Measurements from ENCODE around the gene CCDC70. TPM values are rescaled to one million over a fixed set of nuclear protein-coding genes. Genes with fewer than 3 reads are reported as not detected.

CCDC70 gene
- total RNA-seq, 1 donor from 2014 or later, result not detected

- Histone ChIP-seq H3K36me3 (ENCODE audit: control insufficient read depth in 3 of 3, insufficient read depth in 3 of 3, low read length in 3 of 3) (no peaks in the 10 kb centered on the region), H3K9me3 (ENCODE audit: control insufficient read depth in 3 of 3, low read length in 3 of 3) (no peaks in the 10 kb centered on the region), H3K27ac (ENCODE audit: low read depth, low read length) (no peak overlapping the region), H3K9ac (ENCODE audit: low read depth in 1 of 3, low read length in 3 of 3) (no peak overlapping the region), H3K4me3 (ENCODE audit: low read length in 3 of 3) (no peak overlapping the region), H3K27me3 (ENCODE audit: control insufficient read depth in 3 of 3, insufficient read depth in 3 of 3, low read length in 3 of 3) (peaks cover 0 to 3% (median 0%) of the 10 kb centered on the region in 3 donors), H3K4me1 (ENCODE audit: control insufficient read depth in 3 of 3, insufficient read depth in 3 of 3, low read length in 3 of 3) (peaks cover 3 to 10% (median 5%) of the 10 kb centered on the region in 3 donors)
Observed at GRCh38 chr13:51828730-51829567, 32.8 kb upstream of the CCDC70 start.

GRCh38 chr13:51829568-51829899 is 32.2 kb upstream of the CCDC70 start:
- Histone ChIP-seq H3K9me3 (ENCODE audit: control insufficient read depth in 3 of 3, low read length in 3 of 3) (no peaks in the 10 kb centered on the region), H3K4me1 (ENCODE audit: control insufficient read depth in 3 of 3, insufficient read depth in 3 of 3, low read length in 3 of 3) (peaks cover 3 to 10% (median 6%) of the 10 kb centered on the region in 3 donors), H3K27ac (ENCODE audit: low read depth, low read length) (no peak overlapping the region), H3K27me3 (ENCODE audit: control insufficient read depth in 3 of 3, insufficient read depth in 3 of 3, low read length in 3 of 3) (peaks cover 0 to 3% (median 0%) of the 10 kb centered on the region in 3 donors), H3K4me3 (ENCODE audit: low read length in 3 of 3) (no peak overlapping the region), H3K9ac (ENCODE audit: low read depth in 1 of 3, low read length in 3 of 3) (no peak overlapping the region), H3K36me3 (ENCODE audit: control insufficient read depth in 3 of 3, insufficient read depth in 3 of 3, low read length in 3 of 3) (no peaks in the 10 kb centered on the region)

- Histone ChIP-seq H3K36me3 (ENCODE audit: control insufficient read depth in 3 of 3, insufficient read depth in 3 of 3, low read length in 3 of 3) (no peaks in the 10 kb centered on the region), H3K4me1 (ENCODE audit: control insufficient read depth in 3 of 3, insufficient read depth in 3 of 3, low read length in 3 of 3) (peaks cover 1 to 8% (median 8%) of the 10 kb centered on the region in 3 donors), H3K27me3 (ENCODE audit: control insufficient read depth in 3 of 3, insufficient read depth in 3 of 3, low read length in 3 of 3) (peaks cover 0 to 3% (median 0%) of the 10 kb centered on the region in 3 donors), H3K9ac (ENCODE audit: low read depth in 1 of 3, low read length in 3 of 3) (no peak overlapping the region), H3K4me3 (ENCODE audit: low read length in 3 of 3) (no peak overlapping the region), H3K27ac (ENCODE audit: low read depth, low read length) (no peak overlapping the region), H3K9me3 (ENCODE audit: control insufficient read depth in 3 of 3, low read length in 3 of 3) (no peaks in the 10 kb centered on the region)
Observed at GRCh38 chr13:51831519-51831918, 30.2 kb upstream of the CCDC70 start.

GRCh38 chr13:51832471-51833152 is 29.2 kb upstream of the CCDC70 start:
- Histone ChIP-seq H3K9me3 (ENCODE audit: control insufficient read depth in 3 of 3, low read length in 3 of 3) (no peaks in the 10 kb centered on the region), H3K27ac (ENCODE audit: low read depth, low read length) (no peak overlapping the region), H3K9ac (ENCODE audit: low read depth in 1 of 3, low read length in 3 of 3) (peak overlapping the region in 1 of 3 donors; percentile 40), H3K4me3 (ENCODE audit: low read length in 3 of 3) (no peak overlapping the region), H3K4me1 (ENCODE audit: control insufficient read depth in 3 of 3, insufficient read depth in 3 of 3, low read length in 3 of 3) (peaks cover 0 to 8% (median 4%) of the 10 kb centered on the region in 3 donors), H3K36me3 (ENCODE audit: control insufficient read depth in 3 of 3, insufficient read depth in 3 of 3, low read length in 3 of 3) (no peaks in the 10 kb centered on the region), H3K27me3 (ENCODE audit: control insufficient read depth in 3 of 3, insufficient read depth in 3 of 3, low read length in 3 of 3) (peaks cover 0 to 3% (median 0%) of the 10 kb centered on the region in 3 donors)

- Histone ChIP-seq H3K9me3 (ENCODE audit: control insufficient read depth in 3 of 3, low read length in 3 of 3) (no peaks in the 10 kb centered on the region), H3K9ac (ENCODE audit: low read depth in 1 of 3, low read length in 3 of 3) (no peak overlapping the region), H3K27ac (ENCODE audit: low read depth, low read length) (no peak overlapping the region), H3K4me1 (ENCODE audit: control insufficient read depth in 3 of 3, insufficient read depth in 3 of 3, low read length in 3 of 3) (peaks cover 0 to 8% (median 4%) of the 10 kb centered on the region in 3 donors), H3K4me3 (ENCODE audit: low read length in 3 of 3) (no peak overlapping the region), H3K27me3 (ENCODE audit: control insufficient read depth in 3 of 3, insufficient read depth in 3 of 3, low read length in 3 of 3) (peaks cover 0 to 3% (median 0%) of the 10 kb centered on the region in 3 donors), H3K36me3 (ENCODE audit: control insufficient read depth in 3 of 3, insufficient read depth in 3 of 3, low read length in 3 of 3) (no peaks in the 10 kb centered on the region)
Observed at GRCh38 chr13:51833980-51834379, 27.8 kb upstream of the CCDC70 start.

- Histone ChIP-seq H3K36me3 (ENCODE audit: control insufficient read depth in 3 of 3, insufficient read depth in 3 of 3, low read length in 3 of 3) (no peaks in the 10 kb centered on the region), H3K27me3 (ENCODE audit: control insufficient read depth in 3 of 3, insufficient read depth in 3 of 3, low read length in 3 of 3) (peaks cover 0 to 3% (median 0%) of the 10 kb centered on the region in 3 donors), H3K27ac (ENCODE audit: low read depth, low read length) (no peak overlapping the region), H3K4me3 (ENCODE audit: low read length in 3 of 3) (no peak overlapping the region), H3K9me3 (ENCODE audit: control insufficient read depth in 3 of 3, low read length in 3 of 3) (no peaks in the 10 kb centered on the region), H3K4me1 (ENCODE audit: control insufficient read depth in 3 of 3, insufficient read depth in 3 of 3, low read length in 3 of 3) (peaks cover 0 to 8% (median 4%) of the 10 kb centered on the region in 3 donors), H3K9ac (ENCODE audit: low read depth in 1 of 3, low read length in 3 of 3) (no peak overlapping the region)
Observed at GRCh38 chr13:51834581-51835171, 27.1 kb upstream of the CCDC70 start.

GRCh38 chr13:51837016-51837415 is 24.8 kb upstream of the CCDC70 start:
- Histone ChIP-seq H3K4me3 (ENCODE audit: low read length in 3 of 3) (no peak overlapping the region), H3K4me1 (ENCODE audit: control insufficient read depth in 3 of 3, insufficient read depth in 3 of 3, low read length in 3 of 3) (peaks cover 0 to 6% (median 2%) of the 10 kb centered on the region in 3 donors), H3K27me3 (ENCODE audit: control insufficient read depth in 3 of 3, insufficient read depth in 3 of 3, low read length in 3 of 3) (no peaks in the 10 kb centered on the region), H3K27ac (ENCODE audit: low read depth, low read length) (no peak overlapping the region), H3K36me3 (ENCODE audit: control insufficient read depth in 3 of 3, insufficient read depth in 3 of 3, low read length in 3 of 3) (no peaks in the 10 kb centered on the region), H3K9ac (ENCODE audit: low read depth in 1 of 3, low read length in 3 of 3) (no peak overlapping the region), H3K9me3 (ENCODE audit: control insufficient read depth in 3 of 3, low read length in 3 of 3) (no peaks in the 10 kb centered on the region)

- H3K4me3 ChIP-seq (ENCODE audit: low read length in 3 of 3), result no peak overlapping the region
- H3K36me3 ChIP-seq (ENCODE audit: control insufficient read depth in 3 of 3, insufficient read depth in 3 of 3, low read length in 3 of 3), result no peaks in the 10 kb centered on the region
- no peak overlapping the region for H3K9ac ChIP-seq (ENCODE audit: low read depth in 1 of 3, low read length in 3 of 3)
- H3K4me1 ChIP-seq (ENCODE audit: control insufficient read depth in 3 of 3, insufficient read depth in 3 of 3, low read length in 3 of 3), result peaks cover 0 to 3% (median 0%) of the 10 kb centered on the region in 3 donors
- no peaks in the 10 kb centered on the region for H3K9me3 ChIP-seq (ENCODE audit: control insufficient read depth in 3 of 3, low read length in 3 of 3)
- no peaks in the 10 kb centered on the region for H3K27me3 ChIP-seq (ENCODE audit: control insufficient read depth in 3 of 3, insufficient read depth in 3 of 3, low read length in 3 of 3)
- H3K27ac ChIP-seq (ENCODE audit: low read depth, low read length), result no peak overlapping the region
Observed at GRCh38 chr13:51838240-51838846, 23.4 kb upstream of the CCDC70 start.

GRCh38 chr13:51839711-51840540 is 21.8 kb upstream of the CCDC70 start:
- H3K9ac ChIP-seq (ENCODE audit: low read depth in 1 of 3, low read length in 3 of 3), result no peak overlapping the region
- no peak overlapping the region for H3K4me3 ChIP-seq (ENCODE audit: low read length in 3 of 3)
- H3K27me3 ChIP-seq (ENCODE audit: control insufficient read depth in 3 of 3, insufficient read depth in 3 of 3, low read length in 3 of 3), result no peaks in the 10 kb centered on the region
- peaks cover 0 to 2% (median 2%) of the 10 kb centered on the region in 3 donors for H3K4me1 ChIP-seq (ENCODE audit: control insufficient read depth in 3 of 3, insufficient read depth in 3 of 3, low read length in 3 of 3)
- H3K36me3 ChIP-seq (ENCODE audit: control insufficient read depth in 3 of 3, insufficient read depth in 3 of 3, low read length in 3 of 3), result no peaks in the 10 kb centered on the region
- H3K27ac ChIP-seq (ENCODE audit: low read depth, low read length), result no peak overlapping the region
- no peaks in the 10 kb centered on the region for H3K9me3 ChIP-seq (ENCODE audit: control insufficient read depth in 3 of 3, low read length in 3 of 3)
